GM08714 (cell line): ENCODE results near the gene TP53BP2.

Experiments
- H3K4me3 ChIP-seq: fragments of 200-500 bp; sonication (Bioruptor generic); 2 replicates; pipeline ENCODE4 v1.5.1; 2014; ENCODE audit warnings: mild to moderate bottlenecking, low read length, inconsistent platforms
- ZNF274 ChIP-seq: IDR thresholded peaks from 2 replicates; pipeline ENCODE4 v1.6.1; 2012; ENCODE audit warnings: mild to moderate bottlenecking, low read depth, low read length

Gene TP53BP2

GRCh38 chr1:223864084-223864483 lies 18.3 kb upstream of the TP53BP2 start:
- H3K4me3 ChIP-seq, result no peak overlapping the region
- TF ChIP-seq ZNF274, result no peak

- no peak for TF ChIP-seq ZNF274
- H3K4me3 ChIP-seq, result no peak overlapping the region
Observed at GRCh38 chr1:223861904-223862303, 16.2 kb upstream of the TP53BP2 start.

GRCh38 chr1:223860051-223860622 lies 14.4 kb upstream of the TP53BP2 start:
- no peak overlapping the region for H3K4me3 ChIP-seq
- TF ChIP-seq ZNF274, result no peak

- TF ChIP-seq ZNF274, result no peak
- H3K4me3 ChIP-seq, result no peak overlapping the region
Observed at GRCh38 chr1:223859058-223859457, 13.3 kb upstream of the TP53BP2 start.

- no peak for TF ChIP-seq ZNF274
- no peak overlapping the region for H3K4me3 ChIP-seq
Observed at GRCh38 chr1:223856386-223856785, 10.6 kb upstream of the TP53BP2 start.

- TF ChIP-seq ZNF274, result no peak
- H3K4me3 ChIP-seq, result no peak overlapping the region
Observed at GRCh38 chr1:223853748-223854147, 8.0 kb upstream of the TP53BP2 start.

GRCh38 chr1:223853275-223853674 lies 7.5 kb upstream of the TP53BP2 start:
- TF ChIP-seq ZNF274, result no peak
- no peak overlapping the region for H3K4me3 ChIP-seq

GRCh38 chr1:223852337-223852736 lies 6.6 kb upstream of the TP53BP2 start:
- H3K4me3 ChIP-seq, result no peak overlapping the region
- TF ChIP-seq ZNF274, result no peak

- TF ChIP-seq ZNF274, result no peak
- H3K4me3 ChIP-seq, result no peak overlapping the region
Observed at GRCh38 chr1:223849352-223850254, 3.9 kb upstream of the TP53BP2 start.

- no peak for TF ChIP-seq ZNF274
Observed at GRCh38 chr1:223848536-223848935, 2.8 kb upstream of the TP53BP2 start.

GRCh38 chr1:223847781-223848345 lies 2.1 kb upstream of the TP53BP2 start:
- TF ChIP-seq ZNF274, result no peak
- H3K4me3 ChIP-seq, result no peak overlapping the region

More at GRCh38 chr1:223848536-223848935, 2.8 kb upstream of the TP53BP2 start:
- H3K4me3 ChIP-seq, result no peak overlapping the region

- no peak for TF ChIP-seq ZNF274
- peak overlapping the region; percentile 68 for H3K4me3 ChIP-seq
Observed at GRCh38 chr1:223845037-223845809, 524 bp downstream of the TP53BP2 start.

- no peak for TF ChIP-seq ZNF274
- peak overlapping the region; percentile 68 for H3K4me3 ChIP-seq
Observed at GRCh38 chr1:223844787-223845036, 1.0 kb downstream of the TP53BP2 start.
